HG03103 (cell line): ENCODE measurements around the gene EFNA2.
"Not testable (repeated sequence)": the region's sequence is repeated elsewhere in the genome, so short reads cannot be mapped to it uniquely, and the experiment has no call there.

ENCODE experiments used
- ATAC-seq: cut with Tn5 transposase; IDR thresholded peaks from one replicate; pipeline ENCODE4 v1.9.1; 2021; ENCODE audit warnings: low read depth; ENCODE audit not compliant: unreplicated experiment

Gene EFNA2

DNA sequence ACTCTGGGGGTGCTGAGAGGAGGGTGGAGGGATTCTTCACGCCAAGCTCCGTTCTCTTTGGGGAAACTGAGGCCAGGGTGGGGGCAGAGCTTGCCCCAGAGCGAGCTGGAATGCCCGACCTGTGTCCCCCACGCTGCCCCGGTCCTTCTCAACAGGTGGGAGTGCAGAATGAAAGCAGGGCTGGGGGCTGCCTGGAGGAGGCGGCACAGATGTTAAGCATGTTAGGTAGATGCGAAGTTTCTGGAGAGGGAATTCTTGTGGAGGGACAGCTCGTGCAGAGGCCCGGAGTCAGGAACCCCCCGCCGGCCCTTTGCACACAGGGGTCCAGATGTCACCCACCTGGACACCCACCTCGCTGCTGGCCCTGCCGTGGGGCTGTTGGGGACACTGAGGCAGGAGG lies 9.0 kb downstream of the EFNA2 start:
- no peak for ATAC-seq

GRCh38 chr19:1295169-1296012 lies 9.7 kb downstream of the EFNA2 start:
- no peak for ATAC-seq

DNA sequence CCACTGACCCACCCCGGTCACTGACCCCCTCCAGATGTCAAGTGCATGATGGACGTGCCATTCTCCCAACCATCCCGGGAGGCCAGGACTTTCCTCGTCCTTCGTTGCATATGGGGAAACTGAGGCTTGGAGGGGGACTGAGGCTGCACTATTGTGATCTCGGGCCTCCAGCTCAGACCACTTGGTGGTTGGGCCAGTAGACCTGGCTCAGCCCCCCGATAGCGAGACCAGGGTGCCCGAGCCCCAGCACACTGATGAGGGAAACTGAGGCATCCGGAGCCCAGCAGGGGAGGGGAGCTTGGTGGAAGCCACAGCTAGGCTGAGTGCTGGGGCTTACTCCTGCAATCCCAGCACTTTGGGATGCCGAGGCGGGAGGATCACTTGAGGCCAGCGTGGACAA lies 10.4 kb downstream of the EFNA2 start:
- no peak for ATAC-seq

DNA sequence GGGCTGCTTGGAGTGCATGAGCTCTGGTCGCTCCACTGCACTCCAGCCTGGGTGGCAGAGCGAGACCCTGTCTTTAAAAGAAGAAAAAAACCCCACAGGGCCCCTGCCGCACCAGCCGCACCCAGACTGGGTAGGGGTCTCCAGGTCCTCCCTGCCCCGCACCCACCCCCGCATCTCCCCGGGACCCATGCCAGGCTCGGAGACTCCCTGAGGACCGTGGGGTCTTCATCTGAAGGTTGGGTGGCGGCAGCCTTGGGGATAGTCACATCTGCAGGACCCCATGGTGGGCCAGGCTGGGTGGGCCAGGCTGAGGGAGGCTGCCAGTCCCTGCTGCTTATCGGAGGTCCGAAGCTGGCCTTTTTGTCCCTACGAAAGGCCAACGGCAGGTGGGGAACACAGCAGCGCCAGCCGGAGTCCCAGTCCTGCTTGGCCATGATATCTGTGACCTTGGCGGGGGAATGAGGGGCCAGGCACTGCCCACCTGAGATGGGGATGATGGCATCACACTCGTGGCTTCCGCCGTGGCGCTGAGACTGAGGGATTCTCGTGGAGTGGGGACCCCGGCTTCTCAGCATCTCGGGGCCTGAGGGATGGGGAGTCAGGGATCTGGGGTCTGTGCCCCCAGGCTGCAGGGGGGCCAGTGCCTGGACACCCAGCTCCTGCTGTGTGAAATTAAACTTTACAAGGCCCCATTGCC lies 11.1 kb downstream of the EFNA2 start:
- no peak for ATAC-seq

DNA sequence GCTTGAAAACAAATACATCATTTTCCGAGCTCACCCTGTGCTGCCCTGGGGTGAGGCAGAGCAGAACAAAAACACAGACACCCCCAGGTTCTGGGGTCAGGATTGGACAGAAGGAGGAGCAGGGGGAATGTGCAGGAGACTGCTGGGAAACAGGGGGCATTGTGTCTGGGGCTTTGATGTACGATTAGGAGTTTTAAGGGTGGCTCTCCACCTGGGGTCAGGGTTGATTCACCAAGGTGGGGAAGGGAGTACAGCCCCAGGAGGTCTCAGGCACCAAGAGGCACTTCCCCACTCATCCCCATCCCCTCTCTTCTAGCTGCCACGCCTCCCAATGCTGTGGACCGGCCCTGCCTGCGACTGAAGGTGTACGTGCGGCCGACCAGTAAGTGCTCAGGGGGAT lies 12.6 kb downstream of the EFNA2 start:
- ATAC-seq: no peak

DNA sequence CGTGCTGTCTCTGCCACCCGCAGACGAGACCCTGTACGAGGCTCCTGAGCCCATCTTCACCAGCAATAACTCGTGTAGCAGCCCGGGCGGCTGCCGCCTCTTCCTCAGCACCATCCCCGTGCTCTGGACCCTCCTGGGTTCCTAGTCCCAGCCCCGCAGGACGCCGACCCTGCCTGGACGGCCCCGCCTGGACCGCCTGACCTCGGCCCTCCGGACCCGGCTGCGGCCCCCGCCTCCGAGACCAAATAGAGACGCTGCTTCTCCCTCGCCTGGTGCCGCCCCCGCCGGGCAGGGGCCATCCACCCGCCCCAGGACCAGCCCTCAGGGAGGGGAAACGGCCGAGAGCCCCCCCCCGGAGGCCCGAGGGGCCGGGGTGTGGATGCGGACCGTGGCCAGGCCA lies 14.1 kb downstream of the EFNA2 start:
- no peak for ATAC-seq

DNA sequence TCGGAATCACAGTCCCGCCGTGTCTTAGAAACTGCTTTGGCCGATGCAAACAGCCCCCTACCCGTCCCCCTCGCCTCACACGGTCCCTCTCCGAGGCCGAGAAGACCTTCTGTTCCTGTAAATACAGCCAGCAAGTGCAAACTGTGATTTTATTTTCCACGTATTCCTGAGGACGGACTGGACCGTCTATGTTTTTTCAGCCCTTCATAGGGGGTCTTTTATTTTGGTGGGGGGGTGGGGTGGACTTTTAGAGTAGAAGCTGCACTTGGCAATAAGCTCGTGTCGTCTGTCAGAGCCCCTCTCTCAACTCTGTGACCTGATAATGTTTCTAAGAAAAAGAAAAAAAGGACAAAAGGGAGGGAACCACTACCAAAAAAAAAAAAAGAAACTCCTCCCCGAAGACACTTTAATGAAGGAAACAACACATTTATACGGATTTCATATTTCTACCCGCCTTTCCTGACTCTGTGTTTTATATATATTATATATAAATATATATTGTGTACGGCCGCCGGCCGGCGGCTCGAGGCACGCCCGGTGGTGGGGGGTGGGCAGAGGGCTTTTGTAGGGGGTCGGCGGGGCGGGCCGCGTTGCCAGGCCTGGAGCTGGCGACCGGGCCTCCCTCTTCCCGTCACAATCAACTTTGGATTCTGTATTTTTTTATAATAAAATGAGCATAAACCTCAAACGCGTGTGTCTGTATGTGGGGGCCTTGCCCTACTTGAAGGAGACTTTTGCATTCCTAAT lies 15.2 kb downstream of the EFNA2 start:
- no peak for ATAC-seq

- ATAC-seq: no peak
These were observed 17.0 kb downstream of the EFNA2 start for GRCh38 chr19:1302533-1303239.

DNA sequence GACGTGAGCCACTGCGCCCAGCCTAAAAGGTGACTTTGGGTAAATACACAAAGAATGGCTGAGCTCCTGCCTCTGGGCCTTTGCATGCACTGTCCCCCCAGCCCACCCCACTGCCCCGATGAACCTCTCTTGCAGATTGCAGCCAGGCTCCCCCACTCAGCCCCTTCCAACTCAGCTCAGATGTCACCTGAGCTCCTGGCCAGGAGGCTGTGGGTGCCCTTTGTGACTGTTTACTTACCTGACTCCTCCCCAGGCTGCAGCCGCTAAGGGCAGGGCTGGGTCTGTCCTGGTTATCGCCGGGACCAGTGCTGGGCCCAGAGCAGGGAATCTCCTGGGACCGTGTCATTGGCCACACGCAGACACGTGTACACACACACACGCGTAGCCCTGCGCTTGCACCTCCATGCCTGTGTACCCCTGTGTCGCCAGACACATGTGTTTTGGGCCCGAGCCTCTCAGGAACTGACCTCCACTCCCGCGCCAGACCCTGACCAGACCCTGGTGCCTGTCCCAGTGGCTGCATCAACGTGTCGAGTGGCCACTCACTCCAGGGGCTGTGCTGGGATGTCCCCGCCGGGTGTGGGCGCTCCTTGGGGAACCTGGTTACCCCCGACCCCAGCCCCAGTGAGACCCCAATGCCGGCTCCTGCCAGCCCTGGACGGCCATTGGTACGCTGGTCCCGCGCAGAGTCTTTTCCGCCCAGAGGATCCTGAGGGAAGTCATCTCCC lies 18.7 kb downstream of the EFNA2 start:
- ATAC-seq: no peak

DNA sequence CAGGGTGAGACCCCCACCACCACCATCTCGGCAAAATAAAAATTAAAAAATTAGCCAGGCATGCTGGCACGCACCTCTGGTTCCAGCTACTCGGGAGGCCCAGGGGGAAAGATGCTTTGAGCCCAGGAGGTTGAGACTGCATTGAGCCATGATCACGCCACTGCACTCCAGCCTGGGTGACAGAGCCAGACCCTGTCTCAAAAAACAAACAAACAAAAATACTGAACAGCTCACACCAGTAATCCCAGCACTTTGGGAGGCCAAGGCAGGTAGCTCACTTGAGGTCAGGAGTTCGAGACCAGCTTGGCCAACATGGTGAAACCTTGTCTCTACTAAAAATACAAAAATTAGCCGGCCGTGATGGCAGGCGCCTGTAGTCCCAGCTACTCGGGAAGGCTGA lies 19.7 kb downstream of the EFNA2 start:
- not testable (repeated sequence) for ATAC-seq

DNA sequence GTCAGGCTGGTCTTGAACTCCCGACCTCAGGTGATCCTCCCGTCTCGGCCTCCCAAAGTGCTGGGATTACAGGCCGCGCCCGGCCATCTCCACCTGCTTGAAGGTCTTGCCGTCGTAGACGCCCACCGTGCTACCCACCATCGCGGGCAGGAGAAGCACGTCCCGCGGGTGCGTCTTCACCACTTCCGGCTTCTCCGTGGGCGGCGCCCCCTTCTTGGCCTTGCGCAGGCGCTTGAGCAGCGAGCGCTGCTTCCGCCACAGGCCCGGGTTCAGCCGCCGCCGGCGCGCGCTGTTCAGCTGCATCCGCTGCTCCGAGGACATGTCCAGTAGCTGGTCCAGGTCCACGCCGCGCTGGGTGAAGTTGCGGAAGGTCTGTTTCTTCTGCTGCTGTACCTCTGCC lies 21.6 kb downstream of the EFNA2 start:
- ATAC-seq: no peak

DNA sequence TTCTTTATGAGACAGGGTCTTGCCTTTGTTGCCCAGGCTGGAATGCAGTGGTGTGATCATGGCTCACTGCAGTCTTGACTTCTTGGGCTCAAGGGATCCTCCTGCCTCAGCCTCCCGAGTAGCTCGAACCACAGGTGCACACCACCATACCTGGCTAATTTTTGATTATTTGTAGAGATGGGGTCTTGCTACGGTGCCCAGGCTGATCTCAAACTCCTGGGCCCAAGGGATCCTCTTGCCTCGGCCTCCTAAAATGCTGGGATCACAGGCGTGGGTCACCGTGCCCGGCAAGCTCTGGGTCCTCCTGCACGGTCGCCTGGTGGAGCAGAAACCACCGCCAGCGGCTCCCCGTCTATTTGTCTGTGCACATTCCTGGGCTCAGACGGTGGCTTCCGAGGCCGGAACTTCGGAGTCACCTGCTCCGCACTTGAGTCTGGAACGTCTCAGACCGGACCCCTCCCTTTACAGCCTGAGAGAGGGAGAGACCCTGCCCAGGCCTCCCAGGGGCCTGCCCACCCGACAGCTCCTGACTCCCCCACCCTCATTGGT lies 22.2 kb downstream of the EFNA2 start:
- no peak for ATAC-seq

DNA sequence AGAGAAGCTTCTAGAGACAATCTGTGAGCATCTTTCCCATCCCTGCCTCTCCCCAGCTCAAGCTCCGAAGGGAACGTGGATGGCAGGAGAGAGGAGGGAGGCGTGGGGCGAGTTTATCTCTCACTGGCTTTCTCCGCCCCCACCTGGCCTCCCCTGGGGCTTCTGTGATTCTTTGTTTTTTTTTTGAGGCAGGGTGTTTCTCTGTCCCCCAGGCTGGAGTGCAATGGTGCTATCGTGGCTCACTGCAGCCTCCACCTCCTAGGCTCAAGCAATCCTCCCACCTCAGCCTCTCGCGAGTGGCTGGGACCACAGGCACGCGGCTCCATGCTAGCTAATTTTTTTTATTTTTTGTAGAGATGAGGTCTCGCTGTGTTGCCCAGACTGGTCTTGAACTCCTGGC lies 23.0 kb downstream of the EFNA2 start:
- ATAC-seq: no peak

GRCh38 chr19:1309977-1310852 lies 24.5 kb downstream of the EFNA2 start:
- no peak for ATAC-seq

- no peak for ATAC-seq
These were observed 25.1 kb downstream of the EFNA2 start for GRCh38 chr19:1310853-1311180.

GRCh38 chr19:1311543-1312091 lies 25.9 kb downstream of the EFNA2 start:
- ATAC-seq: no peak

- ATAC-seq: no peak
These were observed 27.4 kb downstream of the EFNA2 start for GRCh38 chr19:1312767-1313694.
